HG03045 (cell line): ENCODE results near the gene CARD14.
A peak's percentile ranks its signal among the peaks of the same experiment; 100 is the strongest.
"Not testable (repeated sequence)": the region's sequence is repeated elsewhere in the genome, so short reads cannot be mapped to it uniquely, and the experiment has no call there.

Experiments used
- ATAC-seq: cut with Tn5 transposase; IDR thresholded peaks from one replicate; pipeline ENCODE4 v1.9.1; 2021; ENCODE audit warnings: mild to moderate bottlenecking, moderate library complexity; ENCODE audit not compliant: unreplicated experiment

Gene CARD14

GRCh38 chr17:80147035-80147822, 22.6 kb upstream of the CARD14 start, which contains the start of gene EIF4A3:
Gene EIF4A3, minus strand, starts transcription at chr17:80147128. Its CDS starts 167 bp downstream, at chr17:80146961.
- peak; percentile 78 for ATAC-seq

GRCh38 chr17:80151333-80151732, 18.5 kb upstream of the CARD14 start:
- no peak for ATAC-seq

- no peak for ATAC-seq
Observed at GRCh38 chr17:80152081-80152702, 17.6 kb upstream of the CARD14 start.

- ATAC-seq, result no peak
Observed at GRCh38 chr17:80153004-80153403, 16.8 kb upstream of the CARD14 start.

GRCh38 chr17:80154166-80154565, 15.7 kb upstream of the CARD14 start:
- ATAC-seq, result no peak

GRCh38 chr17:80155600-80155999, 14.2 kb upstream of the CARD14 start:
- ATAC-seq, result not testable (repeated sequence)

- ATAC-seq, result no peak
Observed at GRCh38 chr17:80158846-80159245, 11.0 kb upstream of the CARD14 start.

- no peak for ATAC-seq
Observed at GRCh38 chr17:80160536-80160935, 9.3 kb upstream of the CARD14 start.

- ATAC-seq, result no peak
Observed at GRCh38 chr17:80163336-80163735, 6.5 kb upstream of the CARD14 start.

- no peak for ATAC-seq
Observed at GRCh38 chr17:80164185-80164584, 5.6 kb upstream of the CARD14 start.

- ATAC-seq, result no peak
Observed at GRCh38 chr17:80166446-80166845, 3.4 kb upstream of the CARD14 start.

GRCh38 chr17:80168371-80168770, 1.5 kb upstream of the CARD14 start:
- no peak for ATAC-seq

GRCh38 chr17:80169107-80169506, 723 bp upstream of the CARD14 start:
- ATAC-seq, result no peak

GRCh38 chr17:80171681-80172080, 1.9 kb downstream of the CARD14 start:
- no peak for ATAC-seq

GRCh38 chr17:80173126-80173525, 3.3 kb downstream of the CARD14 start:
- ATAC-seq, result no peak

GRCh38 chr17:80173916-80174315, 4.1 kb downstream of the CARD14 start:
- no peak for ATAC-seq

GRCh38 chr17:80176757-80177156, 6.9 kb downstream of the CARD14 start:
- no peak for ATAC-seq

GRCh38 chr17:80177986-80178595, 8.3 kb downstream of the CARD14 start:
- ATAC-seq, result no peak

GRCh38 chr17:80180192-80180591, 10.4 kb downstream of the CARD14 start:
- no peak for ATAC-seq

GRCh38 chr17:80181431-80181830, 11.6 kb downstream of the CARD14 start:
- no peak for ATAC-seq

GRCh38 chr17:80182118-80182844, 12.5 kb downstream of the CARD14 start:
- ATAC-seq, result no peak
